K562 treated with DMSO at 1 percent for 4 hours (cell line): ENCODE results near the gene OLFM2. TPM values are rescaled to one million over a fixed set of nuclear protein-coding genes. Genes with fewer than 3 reads are reported as not detected.

ENCODE experiments used
- total RNA-seq: library from RNA; unstranded; fragments of 300-600 nt; gene quantifications from 2 replicates; pipeline ENCODE4 v1.2.3, GENCODE V29; 2022; ENCODE audit not compliant: insufficient read depth

Gene OLFM2
- 1.1 TPM in 2 replicates for total RNA-seq

DNA sequence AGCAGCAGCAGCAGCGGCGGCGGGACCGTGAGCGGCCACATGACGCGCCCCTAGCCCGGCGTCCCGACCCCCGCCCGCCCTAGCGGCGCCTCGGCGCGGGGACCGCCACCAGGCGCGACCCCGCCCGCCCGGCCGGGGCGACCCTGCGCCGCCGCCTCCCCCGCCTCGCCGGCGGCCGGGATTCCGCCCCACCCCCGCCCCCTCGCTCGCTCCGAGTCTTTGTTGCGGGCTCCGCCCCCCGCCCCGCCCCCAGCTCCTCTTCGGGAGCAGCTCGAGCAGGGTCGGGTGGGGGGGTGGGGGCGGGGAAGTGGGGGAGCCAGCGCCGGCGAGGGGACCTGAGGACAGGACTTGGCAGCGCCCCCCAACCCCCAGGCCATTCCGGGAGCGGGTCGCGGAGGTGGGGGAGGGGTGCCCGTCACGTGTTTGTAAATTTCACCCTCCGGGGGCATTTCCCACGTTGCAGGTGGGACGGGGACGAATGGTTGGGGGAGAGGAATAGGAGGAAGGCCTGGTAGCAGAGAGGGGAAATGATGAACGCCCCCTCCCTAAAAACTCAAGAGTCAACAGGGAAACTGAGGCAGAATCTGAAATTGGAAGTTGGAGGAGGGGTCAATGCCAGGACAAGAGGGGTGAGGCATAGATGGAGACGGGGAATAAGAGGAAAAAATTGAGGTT lies at the start of gene OLFM2:
Gene OLFM2 (minus strand): TSS at position 190 of the 675 bp plus-strand sequence. CDS start 149 bp downstream, at position 41.

DNA sequence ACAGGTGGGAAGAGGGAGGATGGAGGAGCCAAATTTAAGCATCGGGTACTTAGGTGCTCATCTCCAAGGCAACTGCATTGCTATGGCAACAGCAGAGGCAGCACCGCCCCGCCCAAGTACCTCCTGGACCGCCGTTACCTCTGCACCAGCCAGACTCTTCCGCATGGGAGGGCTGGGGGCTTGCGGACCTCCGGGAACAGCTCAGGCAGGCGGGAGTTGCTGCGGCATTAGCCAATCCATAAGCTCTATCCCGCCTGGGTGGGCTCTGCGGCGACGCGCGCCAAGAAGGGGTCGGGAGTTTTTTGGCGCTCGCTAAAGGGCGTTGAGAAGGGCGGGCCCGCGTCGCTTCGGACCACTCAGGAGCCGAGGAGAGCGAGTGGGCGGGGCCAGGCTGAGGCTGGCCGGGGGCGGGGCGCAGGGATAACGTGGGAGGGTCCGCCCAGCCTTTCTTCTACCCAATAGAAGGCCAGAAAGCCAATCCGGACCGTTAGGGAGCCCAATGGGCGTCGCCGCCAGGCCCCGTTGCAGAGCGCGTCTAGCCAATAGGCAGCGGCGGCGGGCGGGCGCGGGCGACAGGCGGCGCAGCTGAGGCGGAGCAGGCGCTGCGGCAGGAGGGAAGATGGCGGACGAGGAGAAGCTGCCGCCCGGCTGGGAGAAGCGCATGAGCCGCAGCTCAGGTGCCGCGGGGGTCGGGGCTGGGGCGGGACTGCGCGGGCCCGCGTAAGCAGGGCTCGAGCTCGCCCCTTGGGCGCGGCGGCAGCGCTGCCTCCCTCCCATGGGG lies 101.4 kb downstream of the OLFM2 start, which contains the start of gene PIN1:
Gene PIN1 (plus strand): TSS at position 593 of the 781 bp plus-strand sequence. CDS start 27 bp downstream, at position 620.

DNA sequence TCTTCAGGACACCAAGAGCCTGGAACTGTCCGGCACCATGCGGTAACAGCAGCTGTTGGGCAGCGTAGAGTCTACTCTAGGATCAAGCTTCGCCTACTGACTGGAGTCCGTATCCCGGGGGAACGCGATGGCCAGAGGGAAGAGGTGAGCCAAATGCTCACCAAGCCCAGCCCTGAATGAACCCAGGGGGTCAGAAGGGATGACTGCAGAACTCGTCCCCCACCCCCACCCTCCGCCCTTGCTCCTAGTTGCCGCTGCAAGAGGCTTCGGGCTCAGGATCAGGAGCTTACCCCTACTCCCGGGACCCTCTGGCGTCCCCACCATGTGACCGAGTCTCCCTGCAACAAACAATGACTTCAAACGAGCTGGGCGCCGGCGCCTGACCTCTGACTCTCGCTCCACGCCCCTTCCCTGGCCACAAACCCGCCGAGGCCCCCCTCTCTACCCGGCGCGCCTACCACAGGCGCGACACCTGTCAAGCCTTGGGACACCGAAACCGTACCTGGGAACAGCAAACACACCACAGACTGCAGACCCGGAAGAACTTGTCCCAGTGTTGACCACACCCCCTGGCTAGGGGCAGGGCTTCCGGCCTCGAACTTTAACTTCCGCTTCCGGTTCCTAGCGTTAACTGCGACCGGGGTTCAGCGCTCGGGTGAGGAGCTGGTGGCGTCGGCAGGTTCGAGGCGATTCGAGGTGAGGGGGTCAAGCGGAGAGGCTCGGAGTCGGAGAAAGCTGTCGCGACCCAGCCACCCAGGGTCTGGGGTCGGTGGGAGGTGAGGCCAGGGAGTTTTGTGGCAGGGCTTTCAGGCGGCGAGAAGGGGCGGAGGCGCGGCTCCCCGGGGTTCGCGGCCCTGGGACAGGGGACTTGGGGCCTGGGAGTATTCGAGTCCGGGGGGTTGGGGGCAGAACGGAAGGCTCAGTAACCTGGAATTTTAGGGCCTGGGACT lies 108.8 kb downstream of the OLFM2 start, which contains the start of gene UBL5:
Gene UBL5 (plus strand): TSS at position 630 of the 950 bp plus-strand sequence. CDS start 420 bp downstream, outside the sequence.

DNA sequence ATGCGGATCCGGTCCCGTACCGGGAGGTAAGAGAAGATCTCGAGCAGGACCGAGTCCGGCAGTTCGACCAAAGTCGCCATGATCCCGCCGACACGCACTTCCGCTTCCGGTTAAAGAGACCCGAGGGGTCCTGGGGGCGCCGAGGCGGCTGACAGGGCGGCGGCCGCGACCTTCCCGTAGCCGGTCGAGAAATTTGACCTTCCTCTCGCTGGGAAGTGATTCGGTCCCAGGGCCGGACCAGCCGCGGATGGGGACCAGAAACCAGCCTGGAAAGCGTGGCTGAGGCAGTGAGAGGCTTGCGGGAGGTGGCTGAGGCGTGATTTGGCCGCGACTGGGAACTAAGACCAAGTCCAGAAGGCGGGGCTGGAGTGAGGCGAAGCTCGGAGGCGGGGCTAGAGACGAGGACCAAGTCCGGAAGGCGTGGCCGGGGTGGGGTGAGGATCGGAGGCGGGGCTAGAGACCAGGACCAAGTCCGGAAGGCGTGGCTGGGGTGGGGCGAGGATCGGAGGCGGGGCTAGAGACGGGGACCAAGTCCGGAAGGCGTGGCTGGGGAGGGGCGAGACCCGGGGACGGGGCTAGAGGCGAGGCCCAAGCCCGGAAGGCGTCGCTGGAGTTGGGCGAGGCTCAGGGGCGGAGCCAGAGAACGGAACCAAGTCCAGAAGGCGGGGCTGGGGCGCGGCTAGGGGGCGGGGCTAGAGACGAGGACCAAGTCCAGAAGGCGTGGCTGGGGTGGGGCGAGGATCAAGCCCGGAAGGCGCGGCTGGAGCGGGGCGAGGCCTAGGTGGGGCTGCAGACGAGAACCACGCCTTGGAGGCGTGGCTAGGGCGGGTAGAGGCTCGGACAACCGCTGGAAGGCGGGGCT lies 117.3 kb downstream of the OLFM2 start, which contains the start of gene FBXL12:
Gene FBXL12 (minus strand): TSS at position 346 of the 862 bp plus-strand sequence. CDS start 266 bp downstream, at position 80.

Other genes with a start within 250 kb of the OLFM2 start
- 6.6 and 11.1 TPM in 2 replicates for gene ZNF846, start 167.8 kb downstream of the OLFM2 start, total RNA-seq
- gene FBXL12, start 117.4 kb downstream of the OLFM2 start, total RNA-seq: 43.3 and 57.4 TPM in 2 replicates
- gene UBL5, start 108.6 kb downstream of the OLFM2 start, total RNA-seq: 503 and 550 TPM in 2 replicates
- gene PIN1, start 101.2 kb downstream of the OLFM2 start, total RNA-seq: 103 and 147 TPM in 2 replicates
- not detected in 2 replicates for gene COL5A3, start 74.0 kb upstream of the OLFM2 start, total RNA-seq
- not detected in 2 replicates for gene RDH8, start 77.0 kb upstream of the OLFM2 start, total RNA-seq
- 19.4 and 25.1 TPM in 2 replicates for gene SHFL, start 149.8 kb upstream of the OLFM2 start, total RNA-seq
- 0.76 TPM in 1 of 2 replicates, not detected in the other for gene ANGPTL6, start 166.2 kb upstream of the OLFM2 start, total RNA-seq
- 22.8 and 35.9 TPM in 2 replicates for gene PPAN, start 169.8 kb upstream of the OLFM2 start, total RNA-seq
- gene P2RY11, start 175.2 kb upstream of the OLFM2 start, total RNA-seq: 10.7 and 16.4 TPM in 2 replicates
- 345 and 378 TPM in 2 replicates for gene EIF3G, start 183.4 kb upstream of the OLFM2 start, total RNA-seq